Activated T-cell treated with anti-CD3 and anti-CD28 coated beads for 1 hour (primary cell): ENCODE measurements around the gene ACSBG1.
A peak's percentile ranks its signal among the peaks of the same experiment; 100 is the strongest.
"Not testable (repeated sequence)": the region's sequence is repeated elsewhere in the genome, so short reads cannot be mapped to it uniquely, and the experiment has no call there.

Experiments used
- DNase-seq: peaks from one replicate; pipeline ENCODE4 v3.0.0-alpha.2; 2020; ENCODE audit warnings: low read depth

ACSBG1 gene

GRCh38 chr15:78164010-78164409 lies 70.4 kb downstream of the ACSBG1 start:
- no peak for DNase-seq

GRCh38 chr15:78162038-78162437 lies 72.3 kb downstream of the ACSBG1 start:
- DNase-seq, result no peak

GRCh38 chr15:78159395-78159794 lies 75.0 kb downstream of the ACSBG1 start:
- DNase-seq, result no peak

DNA sequence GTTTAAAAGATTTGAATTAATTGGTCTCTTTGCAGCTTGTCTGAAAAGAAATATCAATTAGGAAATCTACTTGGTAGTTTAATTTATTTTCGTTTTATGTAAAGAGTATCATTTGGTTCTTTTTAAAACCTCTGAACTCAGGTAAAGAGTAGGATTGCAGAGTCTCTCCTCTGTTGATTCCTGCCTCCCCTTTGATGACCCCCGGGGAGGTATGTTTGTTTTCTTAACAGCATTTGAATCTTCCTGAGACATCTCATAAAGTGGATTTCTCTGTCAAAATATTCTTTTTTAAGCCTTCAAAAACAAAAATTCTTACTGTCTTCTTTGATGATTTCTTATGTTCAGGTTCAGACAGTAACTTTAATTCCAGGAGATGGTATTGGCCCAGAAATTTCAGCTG lies 77.2 kb downstream of the ACSBG1 start:
- no peak for DNase-seq

DNA sequence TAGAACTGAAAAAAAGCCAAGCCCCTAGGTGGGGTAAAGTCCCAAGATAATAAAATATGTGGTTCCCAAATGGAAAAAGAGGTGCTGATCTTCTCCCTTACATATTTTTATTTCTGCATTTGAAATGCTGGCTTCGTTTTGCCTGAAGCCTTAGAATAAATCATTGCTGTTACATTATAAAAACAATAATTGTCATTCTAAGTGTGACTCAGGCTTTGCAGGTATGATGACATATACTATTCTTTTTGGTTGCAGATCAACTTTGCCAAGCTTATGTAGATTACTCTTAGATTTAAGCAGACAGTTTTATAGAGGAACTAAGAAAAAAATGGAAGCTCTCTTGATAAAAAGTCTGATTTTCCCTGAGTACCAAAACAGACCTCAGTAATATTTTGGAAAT lies 77.7 kb downstream of the ACSBG1 start:
- no peak for DNase-seq

- no peak for DNase-seq
Measured at GRCh38 chr15:78155355-78155939, 78.9 kb downstream of the ACSBG1 start.

DNA sequence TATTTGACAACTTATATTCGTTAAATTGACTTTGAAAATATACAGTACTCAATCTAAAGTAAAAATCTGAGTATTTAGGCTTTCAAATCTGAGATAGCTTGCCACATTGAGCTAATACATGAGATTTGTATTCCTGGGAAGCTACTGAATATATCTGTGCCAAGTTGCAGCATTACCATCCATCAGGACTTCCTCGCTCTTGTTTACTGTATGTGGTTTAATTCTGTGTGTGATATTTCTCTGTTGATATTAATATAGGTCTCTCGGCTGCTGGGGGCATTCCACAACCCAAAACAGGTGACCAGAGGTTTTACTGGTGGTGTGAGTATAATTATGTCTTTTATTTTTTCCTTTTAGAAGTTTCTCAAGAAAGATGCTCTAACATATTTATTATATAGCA lies 79.4 kb downstream of the ACSBG1 start:
- DNase-seq, result no peak

GRCh38 chr15:78151075-78151474 lies 83.3 kb downstream of the ACSBG1 start:
- DNase-seq, result not testable (repeated sequence)

- no peak for DNase-seq
Measured at GRCh38 chr15:78149805-78150751, 84.3 kb downstream of the ACSBG1 start.

DNA sequence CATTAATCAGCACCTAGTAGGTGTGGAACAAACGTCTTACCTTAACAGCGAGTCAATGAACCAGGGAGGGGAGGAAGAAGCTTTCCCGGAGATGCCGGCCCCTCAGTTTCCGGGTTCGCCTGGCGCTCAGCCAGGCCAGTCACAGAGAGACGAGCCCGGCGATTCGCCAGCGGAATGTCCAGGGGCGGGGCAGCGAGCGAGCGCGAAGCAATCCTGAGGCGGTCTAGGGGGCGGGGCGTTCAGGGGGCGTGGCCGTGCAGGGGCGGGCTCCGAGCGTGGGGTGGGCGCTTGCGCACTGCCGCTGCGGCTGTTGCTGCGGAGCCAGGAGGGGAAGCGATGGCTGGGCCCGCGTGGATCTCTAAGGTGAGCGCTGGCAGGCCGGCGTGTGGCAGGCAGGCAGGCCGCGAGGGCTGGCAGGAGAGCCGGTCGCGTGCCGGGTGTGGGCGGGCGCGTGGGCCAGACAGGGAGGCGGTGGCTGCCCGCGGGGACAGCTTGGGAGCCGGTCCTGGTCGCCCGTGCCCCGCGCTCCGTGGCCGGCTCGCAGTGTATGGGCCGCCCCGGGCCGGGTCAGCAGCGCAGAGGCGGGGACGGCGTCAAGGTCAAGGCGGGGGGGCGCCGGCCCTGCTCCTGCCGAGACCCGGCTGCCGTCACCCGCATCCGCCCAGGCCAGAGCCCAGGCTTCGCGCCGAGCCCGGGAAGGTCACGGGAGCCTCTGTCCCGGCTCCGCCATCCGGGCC lies 85.1 kb downstream of the ACSBG1 start, which contains the start of gene IDH3A:
Gene IDH3A (plus strand): TSS at position 295 of the 737 bp plus-strand sequence. CDS start 42 bp downstream, at position 337.
- DNase-seq, result peak; percentile 100

- no peak for DNase-seq
Measured at GRCh38 chr15:78148392-78149067, 85.8 kb downstream of the ACSBG1 start.

DNA sequence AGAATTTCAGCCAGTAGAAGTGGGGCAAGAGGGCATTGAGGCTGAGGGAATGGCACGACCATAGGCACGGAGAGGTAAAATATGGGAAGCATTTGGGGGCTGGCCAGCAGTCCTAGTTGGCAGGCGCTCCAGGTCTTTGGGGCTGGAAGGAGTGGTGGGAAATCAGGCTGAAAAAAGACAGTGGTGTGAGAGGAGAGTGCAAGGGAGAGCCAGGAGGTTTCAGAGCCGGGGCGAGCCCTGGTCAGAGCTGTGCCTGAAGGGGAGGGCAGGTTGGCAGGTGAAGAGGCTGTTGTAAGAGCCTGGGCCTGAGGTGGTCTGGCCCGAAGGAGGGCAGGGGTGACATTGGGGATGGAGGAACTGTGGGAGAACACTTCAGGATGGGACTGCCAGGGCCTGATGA lies 86.8 kb downstream of the ACSBG1 start:
- DNase-seq, result no peak

- no peak for DNase-seq
Measured at GRCh38 chr15:78146425-78147154, 87.8 kb downstream of the ACSBG1 start.

DNA sequence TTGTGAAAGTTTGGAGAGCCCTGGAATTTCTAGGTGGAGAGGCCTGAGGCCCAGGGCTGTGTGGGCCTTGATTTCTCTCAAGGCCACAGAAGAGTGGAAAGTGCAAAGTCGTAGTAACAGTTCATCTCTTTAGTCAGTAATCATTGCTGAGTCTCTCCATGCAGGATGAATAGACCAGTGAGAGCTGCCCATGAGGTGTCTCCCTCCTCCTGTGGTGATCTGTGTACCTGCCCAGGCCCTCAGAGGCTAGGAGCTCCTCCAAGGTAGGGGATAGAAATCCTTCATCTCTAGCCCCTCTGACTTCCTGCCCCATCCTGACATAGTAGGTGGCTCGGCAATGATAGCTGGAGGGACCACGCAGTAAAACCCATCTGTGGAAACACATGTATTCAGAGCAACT lies 92.0 kb downstream of the ACSBG1 start:
- no peak for DNase-seq

- DNase-seq, result no peak
Measured at GRCh38 chr15:78140292-78140691, 94.1 kb downstream of the ACSBG1 start.

DNA sequence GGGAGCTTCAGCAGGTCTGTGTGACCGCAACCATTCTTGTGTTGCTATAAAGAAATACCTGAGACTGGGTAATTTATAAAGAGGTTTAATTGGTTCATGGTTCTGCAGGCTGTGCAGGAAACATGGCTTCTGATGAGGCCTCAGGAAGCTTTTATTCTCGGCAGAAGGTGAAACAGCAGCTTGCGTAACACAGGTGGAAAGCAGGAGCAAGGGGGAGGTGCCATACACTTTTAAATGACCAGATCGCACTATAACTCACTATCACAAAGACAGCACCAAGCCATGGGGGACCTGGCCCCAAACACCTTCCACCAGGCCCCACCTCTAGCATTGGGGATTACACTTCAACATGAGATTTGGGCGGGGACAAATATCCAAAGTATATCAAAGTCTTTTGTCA lies 94.8 kb downstream of the ACSBG1 start:
- DNase-seq, result no peak

- DNase-seq, result no peak
Measured at GRCh38 chr15:78133801-78134200, 100.6 kb downstream of the ACSBG1 start.

- DNase-seq, result peak; percentile 58
Measured at GRCh38 chr15:78131295-78132061, 102.9 kb downstream of the ACSBG1 start, which contains the start of gene CIB2. Gene CIB2, minus strand, starts transcription at chr15:78131445. Its CDS starts 230 bp downstream, at chr15:78131215.

DNA sequence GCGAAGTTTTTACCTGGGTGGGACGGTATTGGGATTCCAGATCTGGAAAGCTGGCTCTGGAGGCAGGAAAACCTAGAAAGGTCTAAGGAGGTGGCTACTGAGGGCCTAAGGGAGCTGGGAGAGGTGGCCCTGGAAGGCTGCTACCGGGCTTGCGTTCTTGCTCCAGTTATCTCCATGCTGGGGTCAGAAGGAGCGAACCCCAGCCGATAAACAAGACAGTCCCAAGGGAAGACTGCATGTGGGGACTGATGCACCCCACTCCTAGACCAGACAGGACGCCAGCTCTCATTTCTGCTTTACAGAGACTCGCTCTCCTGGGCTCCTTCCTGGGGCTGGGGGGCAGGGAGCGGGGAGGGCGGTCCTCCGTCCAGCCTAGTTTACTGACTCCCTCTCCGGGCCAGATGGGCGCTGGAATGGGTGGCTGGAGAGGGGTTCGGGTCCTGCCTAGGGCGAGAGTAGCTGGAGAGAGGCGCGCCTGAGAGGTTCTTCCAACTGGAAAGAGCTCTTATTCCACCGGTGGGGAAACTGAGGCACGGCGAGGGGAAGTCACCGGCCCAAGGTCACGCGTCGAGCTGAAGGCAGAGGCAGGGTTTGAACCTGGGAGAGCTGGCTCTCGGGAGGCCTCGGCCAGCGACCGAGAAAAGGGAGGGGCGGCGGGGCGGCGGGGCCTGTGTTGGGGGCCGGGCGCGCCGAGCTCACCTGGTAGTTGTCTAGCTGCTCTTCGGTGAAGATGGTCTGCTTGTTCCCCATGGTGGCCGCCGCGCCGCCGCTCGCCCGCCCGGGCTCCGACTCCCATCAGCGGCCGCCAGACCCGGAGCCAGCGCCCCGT lies 103.7 kb downstream of the ACSBG1 start:
- peak; percentile 30 for DNase-seq
